Erythroblast (primary cell): ENCODE measurements around the gene GAN.

Experiments used
- GATA1 ChIP-seq: IDR thresholded peaks from 2 replicates; pipeline ENCODE4 v1.6.1; 2011; ENCODE audit warnings: low read depth, mild to moderate bottlenecking, control low read depth, low read length, moderate library complexity
- POLR2A ChIP-seq: IDR thresholded peaks from 2 replicates; pipeline ENCODE4 v1.6.1; 2011; ENCODE audit warnings: mild to moderate bottlenecking, low read length

DNA sequence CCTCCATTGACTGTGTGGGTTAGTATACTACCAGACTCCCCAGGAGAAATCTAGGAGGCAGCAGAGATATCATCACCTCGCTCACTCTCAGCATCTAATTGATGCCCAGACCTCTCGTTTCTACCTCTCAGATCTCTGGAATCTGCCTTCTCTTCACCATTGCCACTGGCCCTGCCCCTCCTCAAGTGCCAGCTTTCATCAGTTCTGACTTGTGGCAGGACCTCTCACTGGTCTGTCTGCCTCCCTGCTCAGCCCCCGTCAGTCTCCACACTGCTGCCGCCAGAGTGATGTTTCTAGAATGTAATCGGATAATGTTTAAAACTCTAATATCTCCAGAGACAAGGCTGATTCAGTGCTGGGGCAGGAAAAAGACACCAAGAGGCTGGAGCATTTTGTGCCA, 15.2 kb downstream of the GAN start:
- TF ChIP-seq POLR2A (no peak), GATA1 (no peak)
